Fibroblast of pulmonary artery (primary cell): Measurements from ENCODE around the gene IL20RB.

Experiments
- DNase-seq: peaks from one replicate; pipeline ENCODE4 v3.0.0-alpha.2; 2010; ENCODE audit warnings: low read depth
- H3K4me3 ChIP-seq: replicated peaks from 2 replicates; pipeline ENCODE4 v1.5.1; 2011; ENCODE audit warnings: low read depth, mild to moderate bottlenecking, control low read depth, low read length, moderate library complexity
- CTCF ChIP-seq: IDR thresholded peaks from 2 replicates; pipeline ENCODE4 v1.5.1; 2011; ENCODE audit warnings: mild to moderate bottlenecking, control low read depth, low read length, inconsistent platforms; ENCODE audit errors: missing control alignments

Gene IL20RB

GRCh38 chr3:137046747-137047146 is 89.0 kb downstream of the IL20RB start:
- DNase-seq, result no peak
- no peak overlapping the region for H3K4me3 ChIP-seq
- no peak for TF ChIP-seq CTCF

- no peak for TF ChIP-seq CTCF
- no peak overlapping the region for H3K4me3 ChIP-seq
- no peak for DNase-seq
Measured at GRCh38 chr3:137047240-137047639, 89.5 kb downstream of the IL20RB start.

- no peak for DNase-seq
- TF ChIP-seq CTCF, result no peak
- no peak overlapping the region for H3K4me3 ChIP-seq
Measured at GRCh38 chr3:137050281-137050680, 92.5 kb downstream of the IL20RB start.

GRCh38 chr3:137052298-137052697 is 94.5 kb downstream of the IL20RB start:
- no peak overlapping the region for H3K4me3 ChIP-seq
- TF ChIP-seq CTCF, result no peak
- DNase-seq, result no peak
